HCT116 (cell line): ENCODE results near the gene INTS4.
"Not testable (repeated sequence)": the region's sequence is repeated elsewhere in the genome, so short reads cannot be mapped to it uniquely, and the experiment has no call there.

ENCODE experiments used
- ATF3 ChIP-seq: IDR thresholded peaks from 2 replicates; pipeline ENCODE4 v1.6.1; 2012
- CTCF ChIP-seq, 3 experiments: fragments of 200-600 bp in 1 of 3; sonication (generic) in 1 of 3; IDR thresholded peaks in 2 of 3; conservative IDR thresholded peaks in 1 of 3; 2 replicates each; pipeline ENCODE4 v1.5.1; 2012 to 2017; ENCODE audit warnings: low read depth in 2 of 3, low read length in 2 of 3, antibody characterized with exemption in 1 of 3, borderline replicate concordance in 1 of 3, control low read depth in 1 of 3, mild to moderate bottlenecking in 1 of 3, mixed read lengths in 1 of 3, mixed run types in 1 of 3, moderate library complexity in 1 of 3; ENCODE audit not compliant: insufficient read depth in 1 of 3
- POLR2AphosphoS5 ChIP-seq: IDR thresholded peaks from 2 replicates; pipeline ENCODE4 v1.6.1; 2011; ENCODE audit warnings: mild to moderate bottlenecking, low read depth, low read length, moderate library complexity

- TF ChIP-seq CTCF (IDR thresholded peaks at IDR 0.05 in 2 of 3, conservative IDR thresholded peaks at IDR 0.05 in 1 of 3; ENCODE audit: borderline replicate concordance in 1 of 3, insufficient read depth in 1 of 3, low read depth in 2 of 3, low read length in 2 of 3); POLR2AphosphoS5; ATF3: not testable (repeated sequence)
These were observed 99.5 kb downstream of the INTS4 start for GRCh38 chr11:77894949-77895348.
